D721Med (cell line): ENCODE results near the gene ASB8.

Experiments
- DNase-seq: peaks from one replicate; pipeline ENCODE4 v3.0.0; 2011; ENCODE audit warnings: low spot score; ENCODE audit not compliant: insufficient read length
- FAIRE-seq: peaks from 2 replicates; lab custom pipeline; 2011; peaks lifted over from hg19 to GRCh38; lab: Jason Lieb, UNC
- TF ChIP-seq, protein P1 (sequence below): IDR thresholded peaks from 2 replicates; pipeline ENCODE4 v1.5.1; 2012; ENCODE audit warnings: mild to moderate bottlenecking, control low read depth; ENCODE audit not compliant: insufficient read depth; ENCODE audit errors: missing control alignments

The ASB8 gene

DNA sequence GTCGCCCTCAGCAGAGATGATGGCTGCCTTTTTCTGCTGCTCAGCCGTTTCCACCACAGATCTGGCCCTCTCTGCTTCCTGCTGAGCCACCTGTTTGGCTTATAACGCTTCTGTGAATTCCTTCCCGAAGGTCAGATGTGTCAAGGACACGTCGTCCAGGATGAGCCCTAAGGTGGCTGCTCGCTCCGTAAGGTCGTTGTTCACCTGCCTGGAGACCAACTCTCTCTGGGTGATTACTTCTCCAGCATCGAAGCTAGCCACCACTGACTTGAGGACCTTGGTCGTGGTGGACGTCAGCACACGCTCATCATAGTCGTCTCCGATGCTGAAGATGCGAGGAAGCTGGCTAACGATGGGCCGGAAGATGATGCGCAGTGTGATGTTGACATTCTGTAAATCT is 11.7 kb upstream of the ASB8 start:
- DNase-seq: no peak
- TF ChIP-seq, protein P1, sequence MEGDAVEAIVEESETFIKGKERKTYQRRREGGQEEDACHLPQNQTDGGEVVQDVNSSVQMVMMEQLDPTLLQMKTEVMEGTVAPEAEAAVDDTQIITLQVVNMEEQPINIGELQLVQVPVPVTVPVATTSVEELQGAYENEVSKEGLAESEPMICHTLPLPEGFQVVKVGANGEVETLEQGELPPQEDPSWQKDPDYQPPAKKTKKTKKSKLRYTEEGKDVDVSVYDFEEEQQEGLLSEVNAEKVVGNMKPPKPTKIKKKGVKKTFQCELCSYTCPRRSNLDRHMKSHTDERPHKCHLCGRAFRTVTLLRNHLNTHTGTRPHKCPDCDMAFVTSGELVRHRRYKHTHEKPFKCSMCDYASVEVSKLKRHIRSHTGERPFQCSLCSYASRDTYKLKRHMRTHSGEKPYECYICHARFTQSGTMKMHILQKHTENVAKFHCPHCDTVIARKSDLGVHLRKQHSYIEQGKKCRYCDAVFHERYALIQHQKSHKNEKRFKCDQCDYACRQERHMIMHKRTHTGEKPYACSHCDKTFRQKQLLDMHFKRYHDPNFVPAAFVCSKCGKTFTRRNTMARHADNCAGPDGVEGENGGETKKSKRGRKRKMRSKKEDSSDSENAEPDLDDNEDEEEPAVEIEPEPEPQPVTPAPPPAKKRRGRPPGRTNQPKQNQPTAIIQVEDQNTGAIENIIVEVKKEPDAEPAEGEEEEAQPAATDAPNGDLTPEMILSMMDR: no peak
- no peak for FAIRE-seq

DNA sequence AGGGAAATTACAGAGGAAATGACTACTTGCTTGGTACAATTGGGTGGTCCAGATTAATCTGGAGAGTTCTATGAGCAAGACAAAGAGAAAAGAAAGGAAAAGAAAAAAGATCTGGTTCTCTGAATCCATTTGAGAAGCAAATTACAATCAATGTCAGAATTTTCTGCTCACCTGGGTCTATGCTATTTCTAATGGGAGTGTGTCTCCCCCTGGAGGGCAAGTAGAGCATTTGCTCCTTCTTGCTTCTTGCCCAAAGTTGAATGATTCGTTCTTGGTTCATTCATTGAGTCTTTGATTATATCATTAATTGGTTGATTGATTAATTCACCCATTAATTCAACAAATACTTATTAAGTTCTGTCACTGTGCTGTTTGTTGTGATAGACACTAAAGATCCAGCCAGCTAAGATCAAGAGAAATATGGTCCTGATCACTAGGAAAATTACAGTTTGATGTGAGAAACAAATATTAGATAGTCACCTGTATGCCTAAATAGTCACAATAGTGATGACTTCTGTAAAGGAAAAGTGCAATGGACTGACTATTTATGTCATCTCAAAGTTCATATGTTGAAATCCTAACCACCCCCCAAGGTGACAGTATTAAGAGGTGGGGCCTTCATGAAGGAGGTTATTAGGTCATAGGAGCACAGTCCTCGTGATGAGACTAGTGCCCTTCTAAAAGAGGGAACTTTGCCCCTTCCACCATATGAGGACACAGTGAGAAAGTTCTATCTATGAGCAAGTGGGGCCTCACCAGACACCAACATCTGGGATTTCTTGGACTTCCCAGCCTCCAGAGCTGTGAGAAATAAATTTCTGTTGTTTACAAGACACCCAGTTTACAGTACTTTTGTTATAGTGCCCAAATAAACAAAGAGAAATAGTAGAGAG is 8.0 kb upstream of the ASB8 start:
- TF ChIP-seq, protein P1: peak; percentile 91
- DNase-seq: no peak
- no peak for FAIRE-seq

DNA sequence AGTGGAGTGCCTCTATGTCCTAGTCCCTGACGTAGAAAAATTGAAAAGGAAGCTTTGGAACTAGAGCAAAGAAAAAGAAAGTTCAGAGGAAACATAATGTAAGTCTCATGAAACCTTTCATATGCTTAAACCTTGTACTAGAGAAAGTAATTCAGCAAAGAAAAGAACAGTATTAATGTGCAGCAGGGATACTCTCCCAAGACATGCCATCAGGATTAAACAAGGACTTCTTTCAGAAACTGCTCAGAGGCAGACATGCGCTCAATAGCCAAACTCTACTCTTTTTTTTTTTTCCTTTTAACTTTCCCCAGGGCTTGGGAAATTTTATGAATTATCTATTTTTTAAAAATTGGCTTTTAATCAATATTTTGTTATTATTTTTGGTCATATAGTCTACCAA is 7.1 kb upstream of the ASB8 start:
- FAIRE-seq (no peak), DNase-seq (no peak)
- TF ChIP-seq, protein P1: no peak

DNA sequence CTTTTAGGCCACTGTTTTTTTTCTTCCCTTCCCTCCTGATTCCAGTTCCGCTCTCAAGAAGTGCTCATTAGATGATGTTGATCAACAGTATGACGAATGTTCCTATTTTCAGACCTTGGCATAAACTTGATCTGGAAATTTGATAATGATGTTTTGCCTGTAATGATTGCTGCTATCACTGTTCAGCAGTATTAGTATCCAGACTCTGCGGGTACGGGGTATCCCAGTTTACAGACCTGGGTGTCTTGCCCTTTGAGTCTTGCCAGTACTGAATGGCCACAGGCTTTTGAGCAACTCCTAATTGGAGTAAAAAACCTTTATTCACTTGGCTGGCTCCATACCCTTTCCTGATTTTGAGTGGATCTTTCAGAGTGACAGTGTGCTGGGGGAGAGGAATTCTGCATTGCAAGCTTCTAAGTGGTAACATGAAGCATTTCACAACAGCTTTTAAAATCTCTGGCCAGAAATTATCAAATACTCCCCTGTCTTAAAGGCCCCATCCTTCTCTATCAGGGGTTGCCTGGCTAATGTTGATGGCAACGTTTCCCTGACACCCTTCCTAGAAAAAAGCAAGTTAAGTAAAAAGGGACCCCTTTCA is 5.9 kb upstream of the ASB8 start:
- FAIRE-seq: no peak
- no peak for DNase-seq
- TF ChIP-seq, protein P1: no peak

DNA sequence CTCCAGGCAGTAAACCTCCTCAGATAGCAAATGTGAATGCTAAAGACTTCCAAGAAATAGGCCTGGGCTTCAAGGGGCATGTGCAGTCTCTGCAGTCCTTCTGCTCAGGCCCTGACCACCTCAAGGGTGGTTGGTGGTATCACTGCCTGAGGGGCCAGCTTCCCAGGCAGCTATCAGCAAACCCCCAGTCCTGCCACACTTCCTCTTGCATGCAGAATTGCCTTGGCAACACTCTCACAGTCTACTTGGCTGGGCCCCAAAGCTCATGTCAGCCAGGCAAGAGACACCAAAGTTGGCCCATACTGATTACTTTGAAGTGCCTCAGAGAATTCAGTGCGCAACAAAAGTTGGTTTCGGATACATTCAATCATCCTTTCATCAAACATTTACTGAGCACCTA is 3.5 kb upstream of the ASB8 start:
- FAIRE-seq: no peak
- TF ChIP-seq, protein P1: no peak
- no peak for DNase-seq

DNA sequence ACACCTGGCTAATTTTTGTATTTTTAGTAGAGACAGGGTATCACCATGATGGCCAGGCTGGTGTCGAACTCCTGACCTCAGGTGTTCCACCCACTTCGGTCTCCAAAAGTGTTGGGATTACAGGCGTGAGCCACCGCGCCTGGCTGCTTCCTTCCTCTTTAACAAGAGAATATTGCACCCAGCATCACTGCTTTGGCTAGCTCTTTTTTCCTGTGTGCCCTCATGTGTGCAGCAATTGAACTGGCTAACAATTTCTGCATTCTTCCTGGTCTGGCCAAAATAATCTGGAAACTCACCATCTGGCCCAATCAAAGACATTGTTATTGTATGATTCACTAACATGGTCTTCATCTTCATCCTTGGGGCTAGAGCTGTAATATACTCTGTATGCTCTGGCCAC is 2.7 kb upstream of the ASB8 start:
- TF ChIP-seq, protein P1: no peak
- no peak for DNase-seq
- FAIRE-seq: no peak
